D341Med (cell line): ENCODE results near the gene KIAA0513.

Source experiments
- DNase-seq: peaks from one replicate; pipeline ENCODE4 v3.0.0; 2012; ENCODE audit warnings: low spot score

The KIAA0513 gene

DNA sequence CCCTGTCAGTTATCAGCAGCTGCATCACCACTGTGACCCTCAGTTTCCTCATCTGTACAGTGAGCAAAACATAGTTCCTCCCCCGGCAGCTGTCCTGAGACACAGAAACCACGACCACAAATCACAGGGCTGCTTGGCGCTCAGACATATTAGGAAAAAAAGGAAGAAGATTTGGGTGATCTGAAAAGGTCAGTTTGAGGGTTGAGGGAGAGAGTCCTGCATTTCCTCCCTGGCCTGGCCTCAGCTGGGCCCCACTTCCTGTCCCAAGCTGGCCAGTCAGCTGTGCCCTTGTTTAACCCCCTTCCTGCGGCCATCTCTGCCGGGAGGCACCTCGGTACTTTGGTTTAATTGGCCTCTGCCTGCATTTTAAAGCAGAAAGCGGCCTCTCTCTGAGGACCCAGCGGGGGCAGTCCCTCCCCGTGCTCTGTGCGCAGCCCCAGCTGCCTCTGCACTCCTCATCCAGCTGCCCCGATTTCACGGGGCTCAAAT is 108.7 kb downstream of the KIAA0513 start:
- no peak for DNase-seq

DNA sequence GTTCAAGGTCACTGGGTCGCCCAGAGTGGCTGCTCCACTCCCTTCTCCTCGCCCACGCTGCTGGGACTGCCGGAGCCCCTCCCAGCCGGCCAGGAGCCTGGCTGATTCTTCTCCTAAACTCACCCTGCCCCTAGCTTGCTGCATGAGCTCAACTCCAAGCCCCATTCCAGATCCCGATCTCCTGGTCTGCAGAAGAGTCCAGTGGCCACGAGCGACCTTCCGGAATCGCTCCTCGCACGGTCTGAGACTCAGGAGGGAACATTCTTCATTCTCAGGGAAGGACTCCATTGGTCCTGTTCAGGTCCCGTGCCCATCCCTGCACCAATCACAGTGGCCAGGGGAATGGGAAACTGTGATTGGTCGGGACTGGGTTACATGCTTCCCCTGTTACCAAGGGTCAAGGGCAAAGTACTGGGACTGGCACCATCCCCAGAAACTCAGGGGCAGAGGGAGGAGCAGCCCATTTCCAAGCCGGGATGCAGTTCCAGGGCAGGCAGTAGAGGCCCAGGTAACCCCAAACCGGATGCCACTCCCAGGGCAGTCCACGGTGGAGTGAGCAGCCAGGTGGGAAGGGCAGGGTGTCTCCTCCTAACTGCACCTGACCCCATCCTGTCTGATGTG is 109.2 kb downstream of the KIAA0513 start:
- no peak for DNase-seq

DNA sequence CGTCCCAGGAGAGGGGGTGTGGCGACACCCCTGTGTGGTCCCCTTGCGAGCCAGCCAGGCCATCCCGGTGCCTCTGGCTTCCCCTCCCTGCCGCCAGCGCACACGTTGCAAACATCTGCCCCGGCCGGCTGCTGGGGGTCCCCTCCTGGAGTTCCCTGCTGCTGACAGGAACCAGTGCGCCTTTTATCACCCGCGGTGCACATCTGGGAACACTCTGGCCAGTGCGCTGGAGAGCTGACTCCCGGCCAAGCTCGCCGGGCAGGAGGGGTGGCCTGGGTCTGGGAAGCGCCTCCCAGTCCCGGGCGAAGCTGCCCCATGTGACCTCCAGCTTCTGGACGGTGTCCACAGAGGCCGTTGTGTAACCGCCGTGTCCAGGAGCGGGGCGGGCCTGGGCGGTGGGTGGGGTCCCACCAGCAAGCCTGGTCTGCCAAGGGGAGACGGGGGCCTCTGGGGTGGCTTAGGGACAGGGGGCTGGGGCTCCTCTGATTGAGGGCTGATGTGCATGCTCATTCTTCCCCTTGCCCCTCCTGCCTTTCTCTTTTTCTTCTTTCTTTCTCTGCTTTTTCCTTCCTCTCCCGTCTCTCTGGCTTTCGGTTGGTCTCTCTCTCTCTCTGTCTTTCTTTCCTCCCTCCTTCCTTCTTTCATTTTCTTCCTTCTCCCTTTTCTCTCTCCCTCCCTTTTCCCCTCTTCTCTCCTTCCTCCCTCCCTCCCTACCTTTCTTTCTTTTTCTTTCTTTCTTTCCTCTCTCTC is 109.9 kb downstream of the KIAA0513 start:
- no peak for DNase-seq

GRCh38 chr16:85138073-85138824 is 110.7 kb downstream of the KIAA0513 start:
- no peak for DNase-seq

- DNase-seq, result no peak
Observed at GRCh38 chr16:85138825-85139627, 111.4 kb downstream of the KIAA0513 start.

GRCh38 chr16:85139881-85140339 is 112.3 kb downstream of the KIAA0513 start:
- DNase-seq, result no peak

- no peak for DNase-seq
Observed at GRCh38 chr16:85140455-85141012, 112.9 kb downstream of the KIAA0513 start.

DNA sequence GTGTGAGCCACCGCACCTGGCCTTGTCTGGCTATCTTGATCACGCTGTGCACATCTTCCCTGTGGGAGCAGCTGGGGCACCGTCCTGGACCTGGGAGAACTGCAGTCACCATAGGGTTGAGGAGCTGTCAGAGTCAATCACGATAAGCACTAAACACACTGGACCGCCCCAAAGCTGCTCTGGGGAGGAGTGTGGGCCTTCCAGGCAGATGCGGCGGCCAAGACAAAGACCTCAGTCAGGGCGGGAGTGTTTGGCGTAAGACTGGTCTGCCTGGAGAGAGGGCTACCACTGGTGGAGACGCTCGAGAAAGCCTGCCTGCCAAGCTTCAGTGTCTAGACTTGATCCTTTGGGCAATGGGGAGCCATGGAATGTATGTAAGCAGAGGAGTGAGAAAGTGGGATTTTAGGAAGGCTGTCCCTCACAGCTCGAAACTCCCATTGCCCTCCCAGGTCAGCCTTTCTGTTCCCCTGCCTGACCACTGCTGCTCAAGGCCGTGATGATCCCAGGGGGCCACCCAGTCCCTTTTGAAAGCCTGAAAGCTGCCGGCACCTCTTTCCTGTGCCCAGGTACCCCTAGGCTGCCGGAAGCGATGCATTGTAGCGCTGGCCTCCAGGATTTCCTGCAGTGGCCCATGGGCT is 114.0 kb downstream of the KIAA0513 start:
- DNase-seq, result no peak

DNA sequence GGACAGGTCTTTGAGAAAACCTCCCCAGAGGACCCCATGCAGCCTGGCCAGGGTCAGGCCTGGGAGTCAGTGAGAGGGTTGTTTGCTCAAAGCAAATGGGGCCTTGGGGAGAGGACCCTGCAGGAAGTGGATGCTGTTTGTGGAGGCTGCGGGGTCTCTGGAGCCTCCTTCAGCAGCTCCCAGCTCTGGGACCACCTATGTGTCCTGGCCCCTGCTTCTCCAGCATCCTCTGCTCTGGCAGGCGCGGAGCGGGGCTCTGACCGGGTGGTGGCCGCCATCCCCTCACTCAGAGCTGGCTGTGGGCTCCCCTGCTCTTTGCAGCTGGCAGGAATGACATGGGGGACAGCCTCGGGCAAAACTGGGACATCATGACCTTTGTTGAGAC is 114.5 kb downstream of the KIAA0513 start:
- DNase-seq, result no peak

- DNase-seq, result no peak
Observed at GRCh38 chr16:85142771-85143211, 115.2 kb downstream of the KIAA0513 start.
